ENCODE results near the gene KCNQ1. TPM values are rescaled to one million over a fixed set of nuclear protein-coding genes. Genes with fewer than 3 reads are reported as not detected.

Gene KCNQ1
- total RNA-seq, 3 donors from 2014 or later (not counting 1 experiment from before 2014, with no cell fraction given) = 1.9 to 7.8 (median 3.3) TPM

GRCh38 chr11:2812371-2812991 is 367.7 kb downstream of the KCNQ1 start:
- H3K9me3 Mint-ChIP-seq = peaks cover 2 to 3% of the 10 kb centered on the region in 2 donors
- no peak for ATAC-seq
- no peaks in the 10 kb centered on the region for H3K36me3 ChIP-seq (ENCODE audit: control insufficient read depth, insufficient read depth, low read length)
- DNase-seq = no peak
- H3K4me1 ChIP-seq (ENCODE audit: control insufficient read depth, insufficient read depth, low read length) = peaks cover 12% of the 10 kb centered on the region
- peak overlapping the region; percentile 13 for H3K4me3 Mint-ChIP-seq
- no peak overlapping the region for H3K4me3 ChIP-seq (ENCODE audit: low read length)
- no peak overlapping the region for H3K27ac Mint-ChIP-seq
- H3K9me3 ChIP-seq (ENCODE audit: control insufficient read depth, insufficient read depth, low read length) = peaks cover 8% of the 10 kb centered on the region
- H3K36me3 Mint-ChIP-seq = peaks cover 6% of the 10 kb centered on the region
- 9% methylated on average over 17 of the region's 17 CpGs for WGBS (ENCODE audit: insufficient coverage)
- no peak overlapping the region for H3K27ac ChIP-seq (ENCODE audit: low read length)
- H3K27me3 Mint-ChIP-seq (ENCODE audit: low read depth in 2 of 2) = peaks cover 34 to 45% of the 10 kb centered on the region in 2 donors
- intact Hi-C loops (cut with micrococcal nuclease) = no loop called here
- peaks cover 17 to 27% of the 10 kb centered on the region in 2 donors for H3K4me1 Mint-ChIP-seq
- no peak for TF ChIP-seq CTCF (IDR thresholded peaks at IDR 0.05)
- H3K27me3 ChIP-seq (ENCODE audit: control insufficient read depth, insufficient read depth, low read length) = no peaks in the 10 kb centered on the region

GRCh38 chr11:2813141-2813908 is 368.5 kb downstream of the KCNQ1 start:
- Histone ChIP-seq H3K9me3 (ENCODE audit: control insufficient read depth, insufficient read depth, low read length) (peaks cover 8% of the 10 kb centered on the region), H3K4me3 (ENCODE audit: low read length) (no peak overlapping the region), H3K36me3 (ENCODE audit: control insufficient read depth, insufficient read depth, low read length) (no peaks in the 10 kb centered on the region), H3K27ac (ENCODE audit: low read length) (no peak overlapping the region), H3K27me3 (ENCODE audit: control insufficient read depth, insufficient read depth, low read length) (no peaks in the 10 kb centered on the region), H3K4me1 (ENCODE audit: control insufficient read depth, insufficient read depth, low read length) (peaks cover 12% of the 10 kb centered on the region)
- peaks cover 17 to 27% of the 10 kb centered on the region in 2 donors for H3K4me1 Mint-ChIP-seq
- WGBS (ENCODE audit: insufficient coverage) = 47% methylated on average over 14 of the region's 14 CpGs
- peaks cover 2 to 3% of the 10 kb centered on the region in 2 donors for H3K9me3 Mint-ChIP-seq
- intact Hi-C loops (cut with micrococcal nuclease) = no loop called here
- H3K36me3 Mint-ChIP-seq = peaks cover 6% of the 10 kb centered on the region
- no peak overlapping the region for H3K4me3 Mint-ChIP-seq
- ATAC-seq = no peak
- TF ChIP-seq CTCF (IDR thresholded peaks at IDR 0.05) = no peak
- no peak overlapping the region for H3K27ac Mint-ChIP-seq
- peaks cover 31 to 43% of the 10 kb centered on the region in 2 donors for H3K27me3 Mint-ChIP-seq (ENCODE audit: low read depth in 2 of 2)
- no peak for DNase-seq

GRCh38 chr11:2813968-2814367 is 369.2 kb downstream of the KCNQ1 start:
- H3K27me3 Mint-ChIP-seq (ENCODE audit: low read depth in 2 of 2) = peaks cover 28 to 37% of the 10 kb centered on the region in 2 donors
- Histone ChIP-seq H3K4me3 (ENCODE audit: low read length) (no peak overlapping the region), H3K27ac (ENCODE audit: low read length) (no peak overlapping the region), H3K4me1 (ENCODE audit: control insufficient read depth, insufficient read depth, low read length) (peaks cover 12% of the 10 kb centered on the region), H3K9me3 (ENCODE audit: control insufficient read depth, insufficient read depth, low read length) (peaks cover 12% of the 10 kb centered on the region), H3K27me3 (ENCODE audit: control insufficient read depth, insufficient read depth, low read length) (no peaks in the 10 kb centered on the region), H3K36me3 (ENCODE audit: control insufficient read depth, insufficient read depth, low read length) (no peaks in the 10 kb centered on the region)
- no peak overlapping the region for H3K4me3 Mint-ChIP-seq
- peaks cover 3% of the 10 kb centered on the region in 2 donors for H3K9me3 Mint-ChIP-seq
- H3K4me1 Mint-ChIP-seq = peaks cover 17 to 21% of the 10 kb centered on the region in 2 donors
- no peak for DNase-seq
- 91% methylated on average over 1 of the region's 1 CpG for WGBS (ENCODE audit: insufficient coverage)
- TF ChIP-seq CTCF (IDR thresholded peaks at IDR 0.05) = no peak
- intact Hi-C loops (cut with micrococcal nuclease) = no loop called here
- ATAC-seq = no peak
- peaks cover 6% of the 10 kb centered on the region for H3K36me3 Mint-ChIP-seq
- no peak overlapping the region for H3K27ac Mint-ChIP-seq
